Bone marrow (tissue), 2 donors: ENCODE results near the gene SPRYD4.
"Not testable (repeated sequence)": the region's sequence is repeated elsewhere in the genome, so short reads cannot be mapped to it uniquely, and the experiment has no call there.

Source experiments
- DNase-seq, 2 donors: peaks; one replicate each; lab custom pipeline; 2025; lab: John Stamatoyannopoulos, UW

The SPRYD4 gene

DNA sequence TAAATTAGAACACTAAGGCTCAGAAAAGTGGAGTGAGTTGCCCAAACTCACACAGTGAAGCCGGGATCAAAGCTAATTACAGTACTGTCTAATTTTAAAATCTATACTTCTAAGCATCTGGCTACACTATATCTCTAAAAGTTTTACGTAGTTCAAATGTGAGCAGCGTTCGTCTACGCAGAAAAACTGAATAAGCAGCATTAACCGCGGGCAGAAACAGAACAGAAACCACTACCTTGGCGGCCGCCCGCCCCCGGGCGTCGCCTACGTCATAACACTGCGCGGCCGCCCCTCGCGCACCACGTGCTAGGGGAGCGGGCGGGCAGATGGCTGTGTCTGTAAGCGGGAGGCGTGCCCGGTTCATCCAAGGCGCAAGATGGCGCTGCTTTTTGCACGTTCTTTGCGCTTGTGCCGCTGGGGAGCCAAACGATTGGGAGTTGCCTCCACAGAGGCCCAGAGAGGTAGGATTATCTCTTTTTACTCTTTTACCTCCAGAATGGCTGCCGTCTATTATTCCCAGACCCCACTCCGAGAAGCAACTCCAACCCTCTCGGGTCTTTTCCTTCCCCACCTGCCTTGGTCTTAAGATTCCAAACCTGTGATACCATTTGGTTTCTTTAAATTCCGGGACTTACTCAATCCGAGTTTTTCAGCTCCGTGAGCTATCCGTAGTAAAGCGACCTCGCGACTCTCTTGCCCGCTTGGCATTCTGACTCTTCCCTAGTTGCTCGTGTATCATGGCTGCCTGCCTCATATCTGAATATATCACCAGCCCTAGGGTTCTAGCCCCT, at the start of gene SPRYD4:
TSS of gene SPRYD4 (plus strand) at position 363 of the 791 bp plus-strand sequence. CDS start at position 377, 14 bp downstream.
- DNase-seq = peak; percentile 71 to 87

DNA sequence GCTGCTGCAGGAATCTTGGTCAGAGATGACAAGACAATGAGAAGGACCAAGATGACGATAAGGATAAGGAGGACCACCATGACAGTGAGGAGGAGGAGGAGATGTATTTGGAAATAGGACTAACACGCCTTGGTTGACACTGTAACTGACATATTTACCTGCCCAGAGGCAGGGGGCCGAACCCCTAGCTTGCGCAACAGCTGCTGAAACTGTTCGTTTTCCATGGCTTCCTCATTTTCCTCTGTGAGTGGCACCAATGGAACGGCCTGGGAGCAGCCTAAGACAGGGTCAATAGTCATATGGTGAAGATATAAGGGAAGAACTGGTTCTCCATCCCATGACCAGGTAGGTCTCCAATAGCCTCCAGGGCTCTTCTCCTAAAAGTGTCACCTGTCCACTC, 48.0 kb upstream of the SPRYD4 start:
- DNase-seq = no peak

DNA sequence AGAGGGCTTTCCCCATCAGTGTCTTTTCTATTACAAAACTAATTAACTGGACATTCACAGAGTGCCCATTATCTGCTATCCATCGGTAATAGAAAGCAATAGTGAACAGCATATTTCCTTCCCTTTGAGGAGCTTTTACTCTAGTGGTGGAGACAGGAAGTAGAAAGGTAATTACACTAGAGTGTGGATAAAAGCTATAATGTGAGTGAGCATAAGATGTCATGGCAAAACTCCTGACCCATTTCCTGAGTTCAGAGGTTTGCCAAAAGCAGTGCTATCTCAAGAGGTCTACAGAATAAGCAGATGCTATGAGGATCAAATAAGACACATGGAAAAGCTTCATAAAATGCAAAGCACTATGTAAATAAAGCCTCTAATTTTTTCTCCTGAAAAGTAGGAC, 43.2 kb upstream of the SPRYD4 start:
- no peak for DNase-seq

DNA sequence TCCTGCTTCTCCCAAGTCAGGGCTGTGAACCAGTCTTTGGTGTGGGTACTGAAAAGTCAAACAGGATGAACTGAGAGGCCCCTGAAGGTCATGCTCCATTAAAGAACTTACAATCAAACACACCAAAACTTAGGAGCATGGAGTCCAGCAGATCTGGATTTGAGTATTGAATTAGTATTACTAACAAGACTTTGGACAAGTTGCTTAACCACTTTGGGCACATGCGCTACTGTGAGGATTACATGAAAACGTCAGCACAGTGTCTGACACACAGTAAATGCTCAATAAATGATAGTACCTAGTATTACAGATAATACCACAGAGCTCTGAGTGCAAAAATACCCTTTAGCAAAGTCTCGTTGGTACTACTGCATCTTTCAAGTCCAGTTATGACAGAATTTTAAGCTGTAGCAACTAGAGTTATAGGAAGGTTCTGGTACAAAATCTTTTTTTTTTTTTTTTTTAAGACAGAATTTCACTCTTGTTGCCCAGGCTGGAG, 42.4 kb upstream of the SPRYD4 start:
- DNase-seq = no peak

DNA sequence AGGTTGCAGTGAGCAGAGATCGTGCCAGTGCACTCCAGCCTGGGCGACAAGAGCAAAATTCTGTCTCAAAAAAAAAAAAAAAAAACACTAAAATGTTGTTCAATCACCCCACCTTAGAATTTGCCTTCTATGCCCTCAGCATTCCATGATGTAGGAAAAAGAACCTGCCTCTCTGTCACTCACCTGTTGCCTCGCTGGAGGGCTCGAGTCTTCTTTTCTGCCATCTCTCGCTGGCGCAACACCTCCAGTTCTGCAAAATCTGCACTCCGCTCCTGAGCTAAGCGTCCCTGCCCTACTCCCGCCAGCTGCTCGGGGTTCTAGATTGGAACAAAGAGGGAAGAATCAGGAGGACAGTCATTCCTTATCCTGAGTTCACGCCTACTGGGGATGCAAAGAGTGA, 37.1 kb upstream of the SPRYD4 start:
- no peak for DNase-seq

DNA sequence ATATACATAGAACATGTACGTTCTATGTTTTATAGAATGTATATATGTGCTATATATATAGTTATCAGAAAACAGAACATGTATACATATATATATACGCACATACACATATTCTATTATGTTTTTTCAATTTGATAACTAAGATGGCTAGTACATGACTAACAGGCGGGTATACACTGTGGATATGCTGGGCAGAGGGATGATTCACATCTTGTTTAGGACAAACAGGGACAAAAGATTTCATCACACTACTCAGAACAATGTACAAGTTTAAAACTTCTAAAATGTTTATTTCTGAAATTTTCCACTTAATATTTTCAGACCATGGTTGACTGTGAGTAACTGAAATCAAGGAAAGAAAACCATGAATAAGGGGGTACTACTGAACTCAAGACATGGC, 36.5 kb upstream of the SPRYD4 start:
- DNase-seq = no peak

DNA sequence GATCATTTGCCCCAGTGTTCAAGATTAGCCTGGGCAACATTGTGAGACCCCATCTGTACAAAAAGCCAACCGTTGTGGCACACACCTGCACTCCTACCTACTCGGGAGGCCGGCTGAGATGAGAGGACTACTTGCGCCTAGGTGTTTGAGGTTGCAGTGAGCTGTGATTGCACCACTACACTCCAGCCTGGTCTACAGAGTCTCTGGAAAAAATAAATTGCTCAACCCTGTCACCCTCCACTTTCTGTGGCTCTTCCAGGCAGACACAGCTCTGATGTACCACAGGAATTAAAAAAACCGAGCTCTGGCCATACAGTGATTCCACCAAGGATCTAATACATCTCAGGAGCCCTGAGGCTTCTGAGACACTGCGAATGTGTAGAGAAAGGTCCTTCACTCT, 33.5 kb upstream of the SPRYD4 start:
- no peak for DNase-seq

DNA sequence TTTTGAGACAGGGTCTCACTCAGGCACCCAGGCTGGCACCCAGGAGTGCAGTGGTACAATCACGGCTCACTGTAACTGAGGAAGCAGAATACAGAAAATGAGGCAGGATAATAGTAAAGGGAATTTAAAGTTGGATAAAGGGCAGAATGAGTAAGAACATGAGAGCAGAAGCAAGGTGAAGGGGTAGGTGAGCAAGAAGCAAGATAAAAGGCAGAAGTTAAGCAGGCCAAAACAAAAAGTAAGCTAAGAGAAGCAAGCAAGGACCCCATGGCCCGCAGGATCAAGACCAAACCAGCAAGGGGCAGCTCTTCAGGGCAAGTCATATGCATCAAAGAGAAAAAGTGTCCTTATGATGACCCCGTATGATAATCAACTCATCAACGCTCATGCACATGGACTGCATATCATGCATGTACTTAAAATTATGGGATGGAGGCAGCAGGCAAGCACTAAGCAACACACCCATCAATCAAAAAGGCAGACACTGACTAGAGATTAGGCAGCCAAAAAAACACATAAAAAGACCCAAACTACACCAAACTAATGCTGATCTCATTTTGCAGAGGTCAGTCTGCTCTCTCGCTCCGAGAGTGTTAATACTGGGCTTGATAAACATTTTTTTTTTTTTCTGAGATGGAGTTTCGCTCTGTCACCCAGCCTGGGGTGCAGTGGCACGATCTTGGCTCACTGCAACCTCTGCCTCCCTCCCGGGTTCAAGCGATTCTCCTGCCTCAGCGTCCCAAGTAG, 30.8 kb upstream of the SPRYD4 start:
- no peak for DNase-seq

DNA sequence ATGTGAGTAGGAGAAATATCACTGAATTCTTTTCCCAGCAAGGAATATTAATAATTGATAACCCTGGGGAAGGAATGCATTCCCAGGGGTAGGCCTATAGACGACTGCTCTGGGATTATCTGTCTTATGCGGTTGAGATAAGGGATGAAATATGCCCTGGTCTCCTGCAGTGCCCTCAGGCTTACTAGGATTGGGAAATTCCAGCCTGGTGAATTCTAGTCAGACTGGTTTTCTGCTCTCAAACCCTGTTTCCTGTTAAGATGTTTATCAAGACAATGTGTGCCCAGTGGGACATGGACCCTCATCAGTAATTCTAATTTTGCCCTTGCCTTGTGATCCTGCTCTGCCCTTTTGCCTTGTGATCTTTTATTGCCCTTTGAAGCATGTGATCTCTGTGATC, 25.2 kb upstream of the SPRYD4 start:
- DNase-seq = not testable (repeated sequence)

DNA sequence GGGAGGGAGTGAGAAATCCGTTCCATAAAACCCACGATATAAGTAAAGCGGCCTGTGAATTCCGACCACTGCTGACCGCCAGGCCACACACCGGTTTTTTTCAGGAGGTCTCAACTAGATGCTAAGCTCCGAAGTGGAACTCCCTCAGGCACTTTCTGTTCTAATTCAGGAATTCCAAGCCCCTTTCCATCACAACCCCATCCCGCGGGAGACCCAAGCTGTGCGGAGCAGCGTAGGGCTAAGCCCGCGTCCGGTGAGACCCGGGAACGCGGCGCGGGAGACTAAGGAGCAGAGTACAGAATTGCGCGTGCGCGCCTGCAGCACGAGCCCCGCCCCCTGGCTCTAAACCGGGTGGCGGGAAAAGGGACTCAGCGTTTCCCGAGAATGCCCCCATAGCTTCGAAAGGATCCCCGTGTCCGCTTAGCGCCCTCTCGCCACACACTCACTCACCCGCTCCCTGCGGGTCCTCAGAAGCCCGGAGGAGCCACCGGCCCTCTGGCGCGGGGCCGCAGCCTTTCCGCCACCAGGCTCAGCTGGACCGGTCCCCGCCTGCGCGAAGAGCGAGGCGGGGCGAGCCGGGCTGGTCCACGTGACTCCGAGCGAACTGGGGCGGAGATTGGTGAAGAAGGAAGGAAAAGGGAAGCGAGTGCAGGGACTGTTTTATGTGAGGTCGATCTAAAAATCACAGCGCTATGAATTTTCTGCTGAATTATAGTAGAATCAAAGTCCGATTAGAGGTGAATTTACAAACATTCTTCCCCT, 19.3 kb upstream of the SPRYD4 start, which contains the start of gene TIMELESS:
TSS of gene TIMELESS (minus strand) at position 567 of the 762 bp plus-strand sequence. CDS start 15,256 bp downstream, outside the sequence.
- DNase-seq = peak; percentile 90 to 99

DNA sequence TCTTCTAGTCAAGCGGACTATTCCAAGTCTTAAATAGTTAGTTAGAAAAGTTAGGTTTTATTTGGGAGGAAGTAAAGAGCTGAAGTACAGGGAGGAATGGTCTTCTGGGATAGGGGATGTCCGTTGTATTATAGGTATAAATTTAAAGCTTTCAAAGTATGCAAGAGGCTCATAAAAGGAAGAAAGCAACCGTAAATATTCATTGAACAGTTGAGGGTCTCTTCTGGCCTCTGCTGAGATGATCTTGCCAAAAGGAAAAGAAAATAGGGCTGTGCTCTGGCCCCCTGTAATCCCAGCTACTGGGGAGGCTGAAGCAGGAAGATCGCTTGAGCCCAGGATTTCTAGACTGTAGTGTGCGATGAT, 18.8 kb upstream of the SPRYD4 start:
- DNase-seq = no peak

DNA sequence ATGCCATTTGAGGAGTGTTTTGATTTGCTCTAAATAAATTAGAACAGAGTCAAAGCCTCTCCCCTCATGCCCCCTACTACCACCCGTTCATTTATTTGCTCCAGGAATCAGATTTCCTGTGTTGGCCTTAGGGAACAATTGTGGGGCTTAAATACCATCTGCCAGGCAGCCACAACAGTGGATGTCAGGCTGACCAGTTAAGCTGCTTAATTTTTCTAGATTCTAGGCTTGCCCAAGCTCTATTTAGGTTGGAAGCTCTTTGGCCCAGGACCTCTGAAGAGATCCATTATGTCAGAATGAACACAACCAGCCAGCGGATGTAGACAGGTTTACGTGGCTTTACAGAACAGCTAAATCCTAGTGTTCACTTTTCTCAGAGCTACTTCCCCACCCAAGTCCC, 18.1 kb upstream of the SPRYD4 start:
- DNase-seq = no peak

DNA sequence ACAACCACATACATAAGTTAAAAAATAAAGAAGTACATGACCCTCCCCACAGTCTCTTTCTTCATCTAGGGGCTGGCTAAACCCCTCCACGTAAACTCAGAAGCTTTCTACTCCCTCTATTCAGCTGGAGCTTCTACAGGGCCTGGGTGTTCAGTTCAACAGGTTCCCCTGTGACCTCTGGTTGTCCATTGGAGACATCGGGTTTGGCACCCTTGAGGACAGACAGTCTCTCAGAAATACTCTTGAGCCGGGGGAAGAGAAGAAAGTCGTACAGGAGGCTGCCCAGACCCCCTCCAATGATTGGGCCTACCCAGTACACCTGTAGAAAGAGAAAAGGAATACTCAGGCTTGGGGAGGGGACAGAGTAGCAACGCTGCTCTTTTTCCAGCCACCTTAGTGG, 17.2 kb upstream of the SPRYD4 start:
- no peak for DNase-seq

DNA sequence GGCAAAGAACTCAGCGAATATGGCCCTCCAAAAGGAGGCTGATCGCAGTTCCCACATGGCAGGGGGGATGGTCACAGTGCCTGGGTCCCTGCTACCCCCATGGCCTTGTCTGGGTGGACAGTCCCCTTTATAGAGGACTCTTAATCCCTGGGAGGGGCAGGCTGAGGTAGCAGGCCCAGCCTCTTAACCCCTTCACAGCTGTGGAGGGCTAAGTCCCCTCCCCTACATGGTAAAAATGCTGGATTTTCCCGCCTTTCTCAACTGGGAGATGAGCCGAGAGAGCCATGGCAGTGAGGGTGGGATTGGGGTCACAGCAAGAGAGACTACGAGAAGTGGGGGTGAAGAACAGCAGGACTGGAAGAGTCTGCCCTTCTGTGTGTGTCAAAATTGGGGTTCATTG, 13.8 kb upstream of the SPRYD4 start, which contains the start of gene MIP:
TSS of gene MIP (minus strand) at position 101 of the 400 bp plus-strand sequence. CDS start at position 57, 44 bp downstream.
- DNase-seq = no peak

DNA sequence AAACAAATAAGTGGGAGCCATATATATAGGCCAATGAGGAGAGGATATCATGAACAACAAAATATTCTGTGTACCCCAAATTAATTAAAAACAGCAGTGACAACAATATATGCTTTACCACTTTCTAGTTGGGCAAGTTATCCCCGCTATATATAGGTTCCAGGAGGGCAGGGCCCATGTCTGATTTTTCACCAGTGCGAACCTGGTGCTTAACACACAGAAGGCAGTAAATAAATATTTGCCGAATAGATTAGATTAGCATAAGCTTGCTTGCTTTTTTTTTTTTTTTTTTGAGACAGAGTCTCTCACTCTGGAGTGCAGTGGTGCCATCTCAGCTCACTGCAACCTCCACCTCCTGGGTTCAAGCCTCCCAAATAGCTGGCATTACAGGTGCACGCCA, 10.6 kb upstream of the SPRYD4 start:
- DNase-seq = no peak

DNA sequence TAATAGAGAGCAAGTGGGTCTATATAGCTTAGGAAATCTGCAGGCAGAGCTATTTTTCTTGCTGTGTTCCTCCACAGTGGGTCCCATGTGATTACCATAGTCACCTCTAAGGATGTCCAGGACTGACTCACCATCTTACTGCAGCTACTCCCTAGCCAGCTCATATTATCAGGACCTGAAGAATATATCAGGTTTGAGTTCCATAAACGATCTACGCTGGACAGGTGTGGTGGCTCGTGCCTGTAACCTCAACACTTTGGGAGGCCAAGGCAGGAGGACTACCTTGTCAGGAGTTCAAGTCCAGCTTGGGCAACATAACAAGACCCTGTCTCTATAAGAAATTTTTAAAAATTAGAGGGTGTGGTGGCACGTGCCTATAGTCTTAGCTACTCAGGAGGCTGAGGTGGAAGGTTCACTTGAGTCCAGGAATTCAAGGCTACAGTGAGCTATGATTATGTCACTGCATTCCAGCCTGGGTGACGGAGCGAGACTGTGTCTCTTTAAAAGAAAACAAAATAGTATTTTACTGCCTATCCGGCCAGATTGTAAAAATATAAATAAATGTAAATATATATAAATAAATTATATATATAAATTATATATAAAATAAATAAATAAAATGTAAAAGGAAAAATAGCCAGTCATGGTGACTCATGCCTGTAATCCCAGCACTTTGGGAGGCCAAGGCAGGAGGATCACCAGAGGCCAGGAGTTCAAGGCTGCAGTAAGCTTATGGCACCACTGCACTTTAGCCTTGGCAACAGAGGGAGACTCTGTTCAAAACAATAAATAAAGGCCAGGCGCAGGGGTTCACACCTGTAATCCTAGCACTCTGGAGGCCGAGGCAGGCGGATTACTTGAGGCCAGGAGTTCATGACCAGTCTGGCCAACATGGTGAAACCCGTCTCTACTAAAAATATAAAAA, 6.9 kb upstream of the SPRYD4 start:
- no peak for DNase-seq

DNA sequence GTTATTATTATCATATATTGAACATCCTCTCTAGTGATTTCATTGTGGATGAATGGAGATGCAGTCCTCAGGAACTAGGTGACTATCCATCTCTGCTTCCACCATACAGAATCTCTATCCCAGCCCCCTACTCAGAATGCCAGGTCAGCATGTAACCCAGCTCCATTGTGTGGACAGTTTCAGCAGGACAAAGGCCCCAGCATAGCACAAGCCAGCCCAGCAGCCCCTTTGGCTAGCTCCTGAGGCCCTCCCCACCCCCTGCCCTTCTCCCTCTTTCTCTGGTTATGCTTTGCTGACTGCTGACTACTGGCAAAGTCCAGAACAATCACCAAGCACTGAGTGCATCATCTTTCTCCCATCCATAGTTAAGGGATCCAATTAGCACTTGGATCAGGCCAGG, 5.8 kb upstream of the SPRYD4 start:
- DNase-seq = no peak

DNA sequence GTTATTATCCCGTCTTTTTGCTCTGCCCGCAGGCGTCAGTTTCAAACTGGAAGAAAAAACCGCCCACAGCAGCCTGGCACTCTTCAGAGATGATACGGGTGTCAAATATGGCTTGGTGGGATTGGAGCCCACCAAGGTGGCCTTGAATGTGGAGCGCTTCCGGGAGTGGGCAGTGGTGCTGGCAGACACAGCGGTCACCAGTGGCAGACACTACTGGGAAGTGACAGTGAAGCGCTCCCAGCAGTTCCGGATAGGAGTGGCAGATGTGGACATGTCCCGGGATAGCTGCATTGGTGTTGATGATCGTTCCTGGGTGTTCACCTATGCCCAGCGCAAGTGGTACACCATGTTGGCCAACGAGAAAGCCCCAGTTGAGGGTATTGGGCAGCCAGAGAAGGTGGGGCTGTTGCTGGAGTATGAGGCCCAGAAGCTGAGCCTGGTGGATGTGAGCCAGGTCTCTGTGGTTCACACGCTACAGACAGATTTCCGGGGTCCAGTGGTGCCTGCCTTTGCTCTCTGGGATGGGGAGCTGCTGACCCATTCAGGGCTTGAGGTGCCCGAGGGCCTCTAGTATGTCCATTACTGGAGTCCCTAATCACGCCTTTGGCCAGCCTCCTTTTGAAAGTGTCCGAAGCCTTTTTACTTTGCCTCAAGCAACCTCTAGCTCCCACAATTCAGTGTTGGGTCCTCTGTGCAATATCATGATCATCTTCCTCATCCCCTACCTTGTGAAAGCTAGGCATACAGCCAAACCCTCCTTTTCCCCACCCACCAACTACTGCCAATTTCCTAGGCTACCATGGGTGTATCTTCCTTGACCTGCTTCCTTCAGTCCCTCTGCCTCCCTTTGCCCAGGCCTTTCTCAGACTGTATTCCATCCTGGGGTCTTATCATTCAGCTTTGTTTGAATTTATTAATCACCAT, 891 bp downstream of the SPRYD4 start:
- DNase-seq = no peak

DNA sequence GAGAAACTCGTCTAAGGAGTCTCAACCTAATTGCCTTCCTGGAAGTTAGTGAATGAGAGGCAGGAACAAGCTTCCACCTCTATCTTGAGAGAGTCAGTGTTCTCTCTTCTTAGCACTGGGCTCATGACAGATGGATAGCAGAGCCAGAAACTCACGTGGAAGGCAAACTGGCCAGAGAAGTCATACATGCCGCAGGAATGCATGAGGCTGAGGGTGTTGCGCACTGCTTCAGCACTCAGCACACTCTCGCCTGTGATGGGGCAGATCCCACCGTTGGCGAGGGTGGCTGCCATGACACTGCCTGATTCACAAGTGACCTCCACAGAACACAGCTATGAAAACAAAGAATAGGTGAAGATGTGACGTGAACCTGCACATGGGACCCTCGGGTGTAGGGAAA, 6.0 kb downstream of the SPRYD4 start:
- DNase-seq = no peak

DNA sequence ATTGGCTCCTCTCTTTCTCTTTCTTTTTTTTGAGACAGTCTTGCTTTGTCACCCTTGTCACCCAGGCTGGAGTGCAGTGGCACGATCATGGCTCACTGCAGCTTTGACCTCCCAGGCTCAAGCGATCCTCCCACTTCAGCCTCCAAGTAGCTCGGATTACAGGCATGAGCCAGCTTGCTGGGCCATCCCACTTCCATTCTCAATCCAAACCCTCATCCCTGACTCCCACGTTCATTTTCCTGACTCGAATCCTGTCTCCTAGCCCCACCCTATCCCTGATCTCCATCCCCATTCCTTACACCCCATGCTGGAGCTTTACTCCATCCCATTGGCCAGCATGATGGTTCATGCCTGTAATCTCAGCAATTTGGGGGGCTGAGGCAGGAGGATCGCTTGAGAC, 7.8 kb downstream of the SPRYD4 start:
- DNase-seq = no peak
